HepG2 (cell line): ENCODE measurements around the gene CLDN19. TPM values are rescaled to one million over a fixed set of nuclear protein-coding genes. Genes with fewer than 3 reads are reported as not detected.

Experiments
- EEA1 ChIP-seq: sonication (generic); formaldehyde crosslinking; IDR thresholded peaks from 2 replicates; pipeline ENCODE4 v1.5.1; 2020; ENCODE audit warnings: mild to moderate bottlenecking, missing genetic modification reagents, borderline replicate concordance
- ELF4 ChIP-seq: sonication (generic); formaldehyde crosslinking; IDR thresholded peaks from 2 replicates; pipeline ENCODE4 v1.5.0; 2020; ENCODE audit warnings: missing genetic modification reagents, mild to moderate bottlenecking, moderate library complexity, borderline replicate concordance
- GABPB1 ChIP-seq: IDR thresholded peaks from 2 replicates; pipeline ENCODE4 v1.6.1; 2016; ENCODE audit warnings: mild to moderate bottlenecking, missing genetic modification reagents, moderate library complexity, missing compliant biosample characterization
- HOXA7 ChIP-seq: sonication (generic); formaldehyde crosslinking; IDR thresholded peaks from 2 replicates; pipeline ENCODE4 v1.8.1; 2022; ENCODE audit warnings: mild to moderate bottlenecking, missing genetic modification reagents, moderate library complexity
- MATR3 ChIP-seq: sonication (generic); formaldehyde crosslinking; IDR thresholded peaks from 2 replicates; pipeline ENCODE4 v1.4.0; 2020; ENCODE audit warnings: missing genetic modification reagents
- NFATC3 ChIP-seq: sonication (generic); formaldehyde crosslinking; IDR thresholded peaks from 2 replicates; pipeline ENCODE4 v1.5.1; 2020; ENCODE audit warnings: mild to moderate bottlenecking, missing genetic modification reagents
- NFE2L1 ChIP-seq: sonication (generic); formaldehyde crosslinking; IDR thresholded peaks from 2 replicates; pipeline ENCODE4 v1.4.0; 2020; ENCODE audit warnings: missing genetic modification reagents, mild to moderate bottlenecking, borderline replicate concordance
- RNF2 ChIP-seq: fragments of 450-650 bp; conservative IDR thresholded peaks from 2 replicates; pipeline ENCODE4 v1.6.1; 2016; ENCODE audit warnings: low read depth
- SP5 ChIP-seq: IDR thresholded peaks from 2 replicates; pipeline ENCODE4 v1.6.1; 2016; ENCODE audit warnings: low read depth, borderline replicate concordance
- STAG1 ChIP-seq: sonication (generic); formaldehyde crosslinking; IDR thresholded peaks from 2 replicates; pipeline ENCODE4 v1.4.0; 2020; ENCODE audit warnings: missing genetic modification reagents
- ZNF556 ChIP-seq: sonication (generic); formaldehyde crosslinking; IDR thresholded peaks from 2 replicates; pipeline ENCODE4 v1.4.0; 2020; ENCODE audit warnings: mild to moderate bottlenecking, missing genetic modification reagents, borderline replicate concordance
- ZNF558 ChIP-seq: sonication (generic); formaldehyde crosslinking; IDR thresholded peaks from 2 replicates; pipeline ENCODE4 v1.9.0; 2022; ENCODE audit warnings: mild to moderate bottlenecking, missing genetic modification reagents, borderline replicate concordance
- ZNF75D ChIP-seq: sonication (generic); formaldehyde crosslinking; IDR thresholded peaks from 2 replicates; pipeline ENCODE4 v1.8.1; 2023; ENCODE audit warnings: missing genetic modification reagents, mild to moderate bottlenecking, borderline replicate concordance
- ZNF775 ChIP-seq: sonication (generic); formaldehyde crosslinking; IDR thresholded peaks from 2 replicates; pipeline ENCODE4 v1.4.0; 2020; ENCODE audit warnings: missing genetic modification reagents, mild to moderate bottlenecking, moderate library complexity, borderline replicate concordance
- ZNF781 ChIP-seq: sonication (generic); formaldehyde crosslinking; IDR thresholded peaks from 2 replicates; pipeline ENCODE4 v1.5.1; 2020; ENCODE audit warnings: borderline replicate concordance, mild to moderate bottlenecking, missing genetic modification reagents; ENCODE audit errors: not compliant biosample characterization
- polyA plus RNA-seq, 8 experiments: library from polyadenylated mRNA; depleted of rRNA in 3 of 8; stranded (reverse) in 7 of 8; unstranded in 1 of 8; fragments of >200 nt; fragmentation: Illumina TruSeq in 4 of 8; extraction: Trizol in 4 of 8; gene quantifications; 2 replicates each; pipeline versions ENCODE4 v1.2.1 to v1.2.3, GENCODE V29; 2011 to 2016; ENCODE audit warnings: low read depth in 4 of 8, missing spikeins in 1 of 8, mixed read lengths in 1 of 8; ENCODE audit not compliant: insufficient read depth in 1 of 8
- total RNA-seq, 5 experiments: library from RNA; depleted of rRNA; stranded (reverse); fragments of >200 nt; fragmentation: Illumina TruSeq; extraction: Trizol; gene quantifications; 2 replicates each; pipeline ENCODE4 v1.2.3, GENCODE V29; 2016; ENCODE audit warnings: low read depth in 1 of 5
- TF ChIP-seq, protein P1 (sequence below): IDR thresholded peaks from 2 replicates; pipeline ENCODE4 v1.6.1; 2018; ENCODE audit warnings: missing genetic modification reagents, mild to moderate bottlenecking, missing compliant biosample characterization
- TF ChIP-seq, protein P2 (sequence below): IDR thresholded peaks from 2 replicates; pipeline ENCODE4 v1.6.1; 2016; ENCODE audit warnings: missing compliant biosample characterization, missing genetic modification reagents, borderline replicate concordance
- TF ChIP-seq, protein P3 (sequence below): IDR thresholded peaks from 2 replicates; pipeline ENCODE4 v1.6.1; 2016; ENCODE audit warnings: mild to moderate bottlenecking, missing biosample characterization, missing genetic modification reagents
- TF ChIP-seq, protein P4 (sequence below): fragments of 450-650 bp; IDR thresholded peaks from 2 replicates; pipeline ENCODE4 v1.6.1; 2017; ENCODE audit warnings: mild to moderate bottlenecking
- TF ChIP-seq, protein P5 (sequence below): sonication (generic); formaldehyde crosslinking; IDR thresholded peaks from 2 replicates; pipeline ENCODE4 v1.4.0; 2020; ENCODE audit warnings: mild to moderate bottlenecking, missing genetic modification reagents
- TF ChIP-seq, protein P6 (sequence below): IDR thresholded peaks from 2 replicates; pipeline ENCODE4 v1.6.1; 2016

The CLDN19 gene
- total and polyA plus RNA-seq, 2 of the 13 experiments (the other 11 are each of a cell fraction or from before 2014, with no cell fraction given), result 5.0 to 7.6 TPM

DNA sequence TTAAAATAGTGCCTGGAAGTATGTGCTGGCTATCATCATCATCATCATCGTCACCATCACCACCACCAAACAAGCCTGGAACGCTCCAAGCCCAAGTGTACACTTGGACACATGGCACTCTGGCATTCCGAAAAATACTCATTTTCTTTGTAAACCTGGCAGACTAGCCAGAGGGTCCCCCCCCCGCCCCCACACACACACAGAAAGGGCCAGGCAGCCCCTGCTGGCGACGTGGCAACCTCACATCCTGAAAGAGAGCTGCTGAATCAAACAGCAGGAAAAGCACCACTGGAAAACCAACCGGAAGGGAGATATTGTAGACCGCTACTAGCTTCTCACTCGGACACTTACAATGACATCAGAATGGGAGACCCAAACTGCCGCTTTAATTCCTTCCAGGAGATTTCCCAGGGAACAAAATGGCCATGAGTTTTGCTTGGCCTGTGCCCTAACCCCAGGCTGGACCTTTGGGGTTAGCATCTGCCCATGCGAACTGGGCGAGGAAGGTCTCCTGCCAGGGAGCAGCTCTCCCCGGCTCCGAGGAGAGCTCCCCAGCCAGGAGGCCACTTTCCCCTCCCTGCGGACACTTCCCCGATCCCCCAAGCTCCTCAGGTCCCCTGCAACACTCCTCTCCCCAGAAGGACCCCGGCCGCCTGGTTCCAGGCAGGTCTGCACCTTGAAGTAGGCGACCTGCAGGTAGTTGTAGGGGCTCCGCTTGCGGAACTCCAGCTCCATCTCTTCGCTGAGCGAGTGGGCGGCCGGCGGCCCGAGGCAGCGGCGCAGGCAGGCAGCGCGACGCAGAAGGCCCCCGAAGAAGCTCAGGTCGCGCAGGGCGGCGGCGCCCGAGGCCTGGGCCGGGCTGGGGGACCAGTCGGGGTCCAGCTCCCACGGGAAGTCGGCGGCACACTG lies 26.1 kb upstream of the CLDN19 start (continued):
- TF ChIP-seq, protein P1, sequence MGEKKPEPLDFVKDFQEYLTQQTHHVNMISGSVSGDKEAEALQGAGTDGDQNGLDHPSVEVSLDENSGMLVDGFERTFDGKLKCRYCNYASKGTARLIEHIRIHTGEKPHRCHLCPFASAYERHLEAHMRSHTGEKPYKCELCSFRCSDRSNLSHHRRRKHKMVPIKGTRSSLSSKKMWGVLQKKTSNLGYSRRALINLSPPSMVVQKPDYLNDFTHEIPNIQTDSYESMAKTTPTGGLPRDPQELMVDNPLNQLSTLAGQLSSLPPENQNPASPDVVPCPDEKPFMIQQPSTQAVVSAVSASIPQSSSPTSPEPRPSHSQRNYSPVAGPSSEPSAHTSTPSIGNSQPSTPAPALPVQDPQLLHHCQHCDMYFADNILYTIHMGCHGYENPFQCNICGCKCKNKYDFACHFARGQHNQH (CRISPR knock-in tag), result no peak
- TF ChIP-seq, protein P2, sequence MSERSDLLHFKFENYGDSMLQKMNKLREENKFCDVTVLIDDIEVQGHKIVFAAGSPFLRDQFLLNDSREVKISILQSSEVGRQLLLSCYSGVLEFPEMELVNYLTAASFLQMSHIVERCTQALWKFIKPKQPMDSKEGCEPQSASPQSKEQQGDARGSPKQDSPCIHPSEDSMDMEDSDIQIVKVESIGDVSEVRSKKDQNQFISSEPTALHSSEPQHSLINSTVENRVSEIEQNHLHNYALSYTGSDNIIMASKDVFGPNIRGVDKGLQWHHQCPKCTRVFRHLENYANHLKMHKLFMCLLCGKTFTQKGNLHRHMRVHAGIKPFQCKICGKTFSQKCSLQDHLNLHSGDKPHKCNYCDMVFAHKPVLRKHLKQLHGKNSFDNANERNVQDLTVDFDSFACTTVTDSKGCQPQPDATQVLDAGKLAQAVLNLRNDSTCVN (CRISPR knock-in tag), result no peak
- TF ChIP-seq ZNF558 (CRISPR knock-in tag) (0 out of 2 replicates have a peak, but pooled peaks have one; percentile 35), STAG1 (CRISPR knock-in tag) (peak; percentile 23; the same call in 1 of the 2 replicates), HOXA7 (CRISPR knock-in tag) (no peak), SP5 (CRISPR knock-in tag) (no peak), ZNF775 (CRISPR knock-in tag) (no peak), ZNF75D (CRISPR knock-in tag) (no peak), NFE2L1 (CRISPR knock-in tag) (no peak), ZNF781 (peak; percentile 47), EEA1 (CRISPR knock-in tag) (no peak), ZNF556 (CRISPR knock-in tag) (no peak), ELF4 (0 out of 2 replicates have a peak, but pooled peaks have one; percentile 57), RNF2 (no peak), NFATC3 (no peak), MATR3 (no peak), GABPB1 (CRISPR knock-in tag) (no peak; the same call in 1 of the 2 replicates)
- TF ChIP-seq, protein P3, sequence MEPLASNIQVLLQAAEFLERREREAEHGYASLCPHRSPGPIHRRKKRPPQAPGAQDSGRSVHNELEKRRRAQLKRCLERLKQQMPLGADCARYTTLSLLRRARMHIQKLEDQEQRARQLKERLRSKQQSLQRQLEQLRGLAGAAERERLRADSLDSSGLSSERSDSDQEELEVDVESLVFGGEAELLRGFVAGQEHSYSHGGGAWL (CRISPR knock-in tag), result peak; percentile 25; the same call in 1 of the 2 replicates
- TF ChIP-seq, protein P4, sequence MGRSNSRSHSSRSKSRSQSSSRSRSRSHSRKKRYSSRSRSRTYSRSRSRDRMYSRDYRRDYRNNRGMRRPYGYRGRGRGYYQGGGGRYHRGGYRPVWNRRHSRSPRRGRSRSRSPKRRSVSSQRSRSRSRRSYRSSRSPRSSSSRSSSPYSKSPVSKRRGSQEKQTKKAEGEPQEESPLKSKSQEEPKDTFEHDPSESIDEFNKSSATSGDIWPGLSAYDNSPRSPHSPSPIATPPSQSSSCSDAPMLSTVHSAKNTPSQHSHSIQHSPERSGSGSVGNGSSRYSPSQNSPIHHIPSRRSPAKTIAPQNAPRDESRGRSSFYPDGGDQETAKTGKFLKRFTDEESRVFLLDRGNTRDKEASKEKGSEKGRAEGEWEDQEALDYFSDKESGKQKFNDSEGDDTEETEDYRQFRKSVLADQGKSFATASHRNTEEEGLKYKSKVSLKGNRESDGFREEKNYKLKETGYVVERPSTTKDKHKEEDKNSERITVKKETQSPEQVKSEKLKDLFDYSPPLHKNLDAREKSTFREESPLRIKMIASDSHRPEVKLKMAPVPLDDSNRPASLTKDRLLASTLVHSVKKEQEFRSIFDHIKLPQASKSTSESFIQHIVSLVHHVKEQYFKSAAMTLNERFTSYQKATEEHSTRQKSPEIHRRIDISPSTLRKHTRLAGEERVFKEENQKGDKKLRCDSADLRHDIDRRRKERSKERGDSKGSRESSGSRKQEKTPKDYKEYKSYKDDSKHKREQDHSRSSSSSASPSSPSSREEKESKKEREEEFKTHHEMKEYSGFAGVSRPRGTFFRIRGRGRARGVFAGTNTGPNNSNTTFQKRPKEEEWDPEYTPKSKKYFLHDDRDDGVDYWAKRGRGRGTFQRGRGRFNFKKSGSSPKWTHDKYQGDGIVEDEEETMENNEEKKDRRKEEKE, result no peak
- TF ChIP-seq, protein P5, sequence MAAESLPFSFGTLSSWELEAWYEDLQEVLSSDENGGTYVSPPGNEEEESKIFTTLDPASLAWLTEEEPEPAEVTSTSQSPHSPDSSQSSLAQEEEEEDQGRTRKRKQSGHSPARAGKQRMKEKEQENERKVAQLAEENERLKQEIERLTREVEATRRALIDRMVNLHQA (CRISPR knock-in tag), result no peak
- TF ChIP-seq, protein P6, sequence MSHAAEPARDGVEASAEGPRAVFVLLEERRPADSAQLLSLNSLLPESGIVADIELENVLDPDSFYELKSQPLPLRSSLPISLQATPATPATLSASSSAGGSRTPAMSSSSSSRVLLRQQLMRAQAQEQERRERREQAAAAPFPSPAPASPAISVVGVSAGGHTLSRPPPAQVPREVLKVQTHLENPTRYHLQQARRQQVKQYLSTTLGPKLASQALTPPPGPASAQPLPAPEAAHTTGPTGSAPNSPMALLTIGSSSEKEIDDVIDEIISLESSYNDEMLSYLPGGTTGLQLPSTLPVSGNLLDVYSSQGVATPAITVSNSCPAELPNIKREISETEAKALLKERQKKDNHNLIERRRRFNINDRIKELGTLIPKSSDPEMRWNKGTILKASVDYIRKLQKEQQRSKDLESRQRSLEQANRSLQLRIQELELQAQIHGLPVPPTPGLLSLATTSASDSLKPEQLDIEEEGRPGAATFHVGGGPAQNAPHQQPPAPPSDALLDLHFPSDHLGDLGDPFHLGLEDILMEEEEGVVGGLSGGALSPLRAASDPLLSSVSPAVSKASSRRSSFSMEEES, result peak; percentile 19; the same call in 1 of the 2 replicates
